AG04449 (cell line): ENCODE data around the gene LELP1.

Source experiments
- CTCF ChIA-PET: fragments of 350-600 bp; formaldehyde crosslinking; extraction: SDS; loops from one replicate; lab custom pipeline; 2021; ENCODE audit warnings: antibody characterized with exemption; lab: Yijun Ruan, JAX
- POLR2A ChIA-PET: fragments of 400-600, 350-600 bp; formaldehyde crosslinking; extraction: SDS; loops from one replicate; lab custom pipeline; 2020; ENCODE audit warnings: antibody characterized with exemption, inconsistent platforms; lab: Yijun Ruan, JAX
- DNase-seq: peaks from one replicate; pipeline ENCODE4 v3.0.0-alpha.2; 2010; ENCODE audit warnings: low read depth, low spot score
- H3K4me3 ChIP-seq: 2 replicates; pipeline ENCODE4 v1.5.1; 2011; ENCODE audit warnings: low read depth, mild to moderate bottlenecking, control low read depth, low read length
- CTCF ChIP-seq: IDR thresholded peaks from one replicate; pipeline ENCODE4 v1.5.1; 2011; ENCODE audit warnings: mild to moderate bottlenecking, moderate library complexity, low read length, control low read depth, inconsistent platforms; ENCODE audit not compliant: insufficient read depth; ENCODE audit errors: missing control alignments

LELP1 gene

DNA sequence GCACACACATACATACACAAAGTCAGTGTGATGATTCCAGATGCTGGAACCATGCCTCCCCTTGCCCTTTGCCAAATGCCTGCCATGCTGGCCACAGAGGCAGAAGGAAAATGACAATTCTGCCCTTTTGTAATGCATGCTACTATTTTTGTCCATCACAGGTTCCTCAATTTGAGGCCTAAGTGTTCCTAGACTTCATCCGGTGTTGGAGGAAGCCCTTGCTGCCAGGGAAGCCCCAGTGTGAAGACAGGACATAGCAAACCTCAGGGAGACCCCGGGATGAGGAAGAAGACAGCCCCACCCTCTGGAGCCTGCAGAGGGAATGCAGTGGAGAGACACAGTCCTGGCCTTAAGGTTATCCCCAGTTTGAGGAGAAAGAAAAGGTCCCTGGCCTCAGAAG, 28.6 kb downstream of the LELP1 start:
- ChIA-PET POLR2A (no interaction called here), CTCF (no interaction called here)
- no peak for DNase-seq
- H3K4me3 ChIP-seq: no peak overlapping the region
- no peak for TF ChIP-seq CTCF

- CTCF ChIA-PET: interaction anchor here (0.8 kb wide), 1 partner anchor 12 kb away, joined by 3 read pairs; no protein-coding TSS in a partner anchor
- POLR2A ChIA-PET: no interaction called here
These were observed 29.3 kb downstream of the LELP1 start for GRCh38 chr1:153232553-153232952.

GRCh38 chr1:153233448-153233847, 30.2 kb downstream of the LELP1 start:
- H3K4me3 ChIP-seq: no peak overlapping the region
- no peak for TF ChIP-seq CTCF
- no peak for DNase-seq
- ChIA-PET CTCF (no interaction called here), POLR2A (no interaction called here)

More at GRCh38 chr1:153232553-153232952, 29.3 kb downstream of the LELP1 start:
- no peak overlapping the region for H3K4me3 ChIP-seq
- no peak for DNase-seq
- no peak for TF ChIP-seq CTCF

- ChIA-PET CTCF (interaction anchor here (1.2 kb wide), 2 partner anchors 9 to 15 kb away, joined by 3 to 5 read pairs; no protein-coding TSS in a partner anchor), POLR2A (no interaction called here)
- H3K4me3 ChIP-seq: no peak overlapping the region
- no peak for TF ChIP-seq CTCF
- no peak for DNase-seq
These were observed 35.3 kb downstream of the LELP1 start for GRCh38 chr1:153238527-153238926.

DNA sequence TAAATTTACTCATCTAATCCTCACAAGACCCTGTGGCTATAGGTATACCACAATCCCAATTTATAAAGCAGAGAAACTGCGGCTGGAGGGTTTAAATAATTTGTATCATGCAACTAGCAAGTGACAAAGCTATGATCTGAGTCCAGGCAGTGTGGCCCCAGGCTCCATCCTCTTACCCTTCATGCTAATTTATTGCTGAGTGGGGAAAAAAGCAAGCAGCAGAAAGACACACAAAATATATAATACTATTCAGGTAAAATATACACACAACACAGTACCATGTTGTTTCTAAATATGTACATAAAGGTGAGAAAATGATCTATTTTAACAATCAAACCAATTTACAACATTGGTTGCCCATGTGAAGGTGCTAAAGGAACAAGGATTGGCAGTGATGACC, 38.9 kb downstream of the LELP1 start:
- CTCF ChIA-PET: no interaction called here
- POLR2A ChIA-PET: no interaction called here
- TF ChIP-seq CTCF: no peak
- no peak overlapping the region for H3K4me3 ChIP-seq
- DNase-seq: no peak

- CTCF ChIA-PET: no interaction called here
- TF ChIP-seq CTCF: no peak
- no peak overlapping the region for H3K4me3 ChIP-seq
- DNase-seq: no peak
- POLR2A ChIA-PET: no interaction called here
These were observed 42.2 kb downstream of the LELP1 start for GRCh38 chr1:153245466-153245865.
